HG02588 (cell line): ENCODE results near the gene PLPP3.

ENCODE experiments used
- ATAC-seq: cut with Tn5 transposase; IDR thresholded peaks from one replicate; pipeline ENCODE4 v1.9.1; 2021; ENCODE audit warnings: mild to moderate bottlenecking, moderate library complexity; ENCODE audit not compliant: unreplicated experiment

Gene PLPP3

DNA sequence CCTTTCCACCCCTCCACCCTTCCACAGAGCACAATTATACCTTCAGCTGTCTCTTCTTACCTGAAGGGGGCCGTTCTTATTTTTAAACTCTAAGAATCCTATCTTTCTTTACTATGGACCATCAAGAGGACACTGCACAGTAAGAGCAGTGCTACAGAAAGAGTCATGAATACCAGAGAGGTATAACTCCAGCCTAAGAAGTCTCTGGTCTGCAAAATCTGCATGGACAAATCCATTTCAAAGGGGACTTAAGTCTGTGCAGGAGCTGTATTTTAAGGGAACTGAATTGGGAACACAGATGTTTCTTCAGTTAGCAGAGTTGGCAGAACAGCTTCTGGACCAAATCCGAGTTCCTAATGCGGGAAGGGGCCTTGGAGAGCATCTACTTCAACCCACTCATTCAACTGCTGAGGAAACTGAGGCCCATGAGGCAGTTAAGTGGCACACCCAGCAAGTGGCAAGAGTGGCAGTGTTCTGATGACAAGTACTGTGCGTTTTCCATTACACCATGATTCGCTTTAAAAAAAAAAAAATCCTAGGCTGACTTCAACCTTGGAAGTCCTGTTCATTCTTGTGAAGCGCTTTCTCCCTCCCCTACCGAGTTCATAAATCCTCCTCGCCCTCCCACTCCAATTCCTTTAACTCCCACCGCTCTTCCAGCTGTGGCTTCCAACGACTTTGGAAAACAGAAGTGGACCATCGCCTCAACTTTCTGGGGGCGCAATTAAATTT lies 1.8 kb downstream of the PLPP3 start:
- ATAC-seq, result no peak

DNA sequence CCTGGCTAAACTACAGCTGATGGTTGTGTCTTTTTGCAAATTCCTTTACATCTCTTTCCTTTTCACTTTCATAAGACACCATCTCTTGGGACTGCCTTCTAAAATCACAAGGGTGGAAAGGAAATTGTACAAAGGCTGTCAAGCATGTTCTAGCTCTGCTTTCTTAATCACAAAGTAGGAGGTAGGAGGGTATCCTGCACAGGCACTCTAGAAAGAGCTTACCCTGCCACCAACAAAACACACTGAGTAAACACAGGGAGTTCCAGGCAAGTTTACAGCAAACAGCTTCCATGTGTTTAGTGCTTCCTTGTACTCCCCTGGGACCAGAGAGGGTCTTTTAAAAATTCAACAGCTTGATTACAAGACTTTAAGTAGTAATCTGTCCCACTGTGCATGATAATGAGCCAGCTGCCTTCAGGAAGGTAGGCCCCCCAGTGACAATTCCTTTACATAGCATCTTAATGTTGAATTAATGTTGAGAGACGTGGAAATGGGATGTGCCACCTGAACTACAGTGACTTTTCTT lies 2.4 kb downstream of the PLPP3 start:
- ATAC-seq, result no peak

DNA sequence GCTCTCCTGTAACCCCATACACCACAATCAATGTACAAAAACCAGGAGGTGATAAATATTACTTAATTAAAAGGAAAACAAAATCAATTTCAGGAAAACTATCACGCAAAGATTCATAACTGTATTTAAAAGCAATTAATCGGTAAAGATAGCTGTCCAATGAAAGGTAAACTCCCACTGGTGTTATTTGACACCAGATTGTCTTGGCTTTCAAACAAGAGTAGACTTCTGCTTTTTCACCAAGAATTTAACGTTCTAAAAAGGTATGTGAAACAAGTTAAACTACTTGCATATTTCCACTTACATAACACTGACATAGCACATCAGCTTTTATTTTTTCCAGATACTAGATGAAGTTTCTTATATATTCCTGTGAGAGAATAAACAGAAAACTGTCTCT lies 3.5 kb downstream of the PLPP3 start:
- no peak for ATAC-seq

DNA sequence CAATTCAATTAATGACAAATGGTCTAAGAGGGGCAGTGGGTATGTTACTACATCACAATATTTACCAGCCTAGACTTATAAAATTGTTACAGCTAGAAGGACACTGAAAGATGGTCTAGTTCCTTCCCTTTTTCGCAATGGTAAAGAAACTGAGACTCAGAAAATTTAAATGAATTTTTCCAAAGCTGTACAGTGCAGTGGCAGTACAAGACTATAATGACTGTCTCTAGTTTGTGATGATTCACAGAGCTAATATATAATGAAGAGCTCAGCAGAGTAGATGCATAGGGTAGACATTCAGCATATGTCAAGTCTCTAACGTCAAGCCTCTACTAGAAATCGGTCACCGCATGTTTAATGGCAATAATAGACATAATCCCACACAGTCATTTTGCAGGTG lies 4.6 kb downstream of the PLPP3 start:
- no peak for ATAC-seq

DNA sequence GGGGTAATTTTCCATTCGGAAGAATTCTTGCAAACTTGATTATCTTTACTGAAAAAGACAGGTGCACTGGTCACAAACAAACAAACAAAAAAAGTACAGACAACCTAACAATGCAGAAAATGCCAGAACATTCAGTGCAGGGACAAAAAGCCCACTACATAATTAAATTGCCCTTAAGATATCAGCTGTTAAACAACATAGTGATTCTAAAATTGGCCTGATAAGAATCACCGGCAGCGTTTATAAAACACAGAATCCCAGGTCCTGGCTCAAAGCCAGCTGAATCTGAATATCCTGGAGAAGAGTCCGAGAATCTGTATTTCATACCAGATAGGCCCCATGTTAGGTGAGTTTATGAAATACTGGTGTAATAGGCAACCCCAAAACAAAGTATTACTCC lies 6.1 kb downstream of the PLPP3 start:
- ATAC-seq, result no peak

DNA sequence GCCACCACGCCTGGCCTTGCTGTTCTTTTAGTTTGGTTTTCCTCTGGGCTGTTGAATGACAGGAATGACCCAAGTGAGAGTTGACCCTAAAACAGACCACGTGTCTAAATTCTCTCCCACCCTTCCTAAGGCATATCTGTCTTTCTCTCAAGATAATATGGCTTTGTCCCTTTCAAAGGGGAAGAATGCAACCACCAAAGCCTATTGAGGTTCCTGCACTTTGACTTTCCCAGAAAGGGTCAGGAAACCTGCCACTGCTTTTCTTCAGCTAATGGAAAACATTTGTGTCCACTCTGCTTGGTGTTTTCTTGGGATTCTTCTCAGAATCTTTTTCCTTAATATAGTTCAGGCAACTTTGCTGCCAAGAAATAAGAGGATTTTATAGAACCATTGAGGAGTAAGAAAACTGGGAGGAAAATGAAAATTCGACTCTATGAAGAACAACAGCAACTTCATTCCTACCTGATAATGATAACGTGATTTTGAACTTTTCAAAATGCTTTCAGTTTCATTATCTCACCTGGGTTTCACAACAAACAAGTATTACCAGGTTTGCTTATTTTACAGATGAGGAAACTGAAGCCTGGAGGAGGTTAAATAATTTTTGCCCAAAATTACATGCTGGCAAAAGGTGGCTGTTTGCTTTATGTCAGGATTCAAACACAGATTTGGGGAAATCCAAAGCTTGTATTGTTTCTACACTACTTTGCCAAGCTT lies 6.9 kb downstream of the PLPP3 start:
- ATAC-seq, result no peak

DNA sequence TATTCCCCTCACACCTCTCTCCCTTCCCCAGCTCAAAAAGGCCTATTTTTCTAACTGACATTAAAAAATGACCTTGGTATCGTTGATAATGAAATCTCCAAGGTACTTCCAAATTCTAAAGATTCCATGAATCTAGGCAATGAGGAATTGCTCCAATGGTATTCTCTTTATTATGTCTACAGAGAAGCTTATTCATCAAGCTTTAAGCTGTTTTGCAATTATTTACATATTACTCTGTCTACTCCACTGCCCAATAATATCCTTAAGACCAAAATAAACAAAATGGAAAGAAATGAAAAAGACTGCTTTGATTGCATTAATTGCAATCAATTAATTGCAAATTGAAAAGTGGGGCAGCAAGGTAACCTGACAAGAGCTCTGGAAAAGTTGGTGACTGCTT lies 7.9 kb downstream of the PLPP3 start:
- no peak for ATAC-seq

DNA sequence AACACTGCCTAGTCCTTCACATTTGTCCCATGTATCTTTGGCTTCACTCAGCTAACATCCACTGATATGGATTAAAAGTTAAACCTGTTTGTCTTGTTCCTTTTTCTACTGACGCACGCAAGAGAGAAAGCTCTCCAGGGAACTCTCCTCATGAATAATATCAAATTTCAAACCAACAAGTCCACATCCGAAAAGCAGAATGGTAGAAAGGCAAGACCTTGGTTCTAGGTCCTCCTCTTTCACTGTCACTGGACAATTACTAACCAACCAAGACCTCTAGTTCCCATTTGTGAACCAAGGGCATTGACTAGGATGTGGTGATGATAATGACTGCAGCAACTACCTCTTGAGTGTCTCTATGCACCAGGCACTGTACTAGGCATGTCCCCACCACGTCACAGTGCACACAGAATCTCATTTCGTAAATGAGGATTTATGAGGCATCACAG lies 8.4 kb downstream of the PLPP3 start:
- ATAC-seq, result no peak

DNA sequence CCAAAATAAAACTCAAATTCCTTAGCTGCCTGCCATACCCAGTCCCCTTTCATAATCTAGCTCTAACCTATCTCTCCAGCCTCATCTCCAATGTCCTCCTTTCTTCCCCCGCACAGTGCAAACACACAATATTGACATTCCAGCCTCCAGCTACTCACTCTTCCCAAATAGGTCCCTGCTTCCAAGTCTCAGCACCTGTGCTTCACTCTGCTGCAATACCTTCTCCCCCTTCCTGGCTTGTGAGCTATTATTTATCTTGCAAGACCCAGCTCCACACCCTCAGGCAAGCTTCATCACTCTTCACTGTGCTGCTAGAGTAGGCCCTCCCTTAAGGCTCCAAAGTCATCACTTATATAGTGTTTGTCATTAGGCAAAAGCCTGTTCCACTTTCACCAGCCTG lies 9.7 kb downstream of the PLPP3 start:
- ATAC-seq, result no peak

DNA sequence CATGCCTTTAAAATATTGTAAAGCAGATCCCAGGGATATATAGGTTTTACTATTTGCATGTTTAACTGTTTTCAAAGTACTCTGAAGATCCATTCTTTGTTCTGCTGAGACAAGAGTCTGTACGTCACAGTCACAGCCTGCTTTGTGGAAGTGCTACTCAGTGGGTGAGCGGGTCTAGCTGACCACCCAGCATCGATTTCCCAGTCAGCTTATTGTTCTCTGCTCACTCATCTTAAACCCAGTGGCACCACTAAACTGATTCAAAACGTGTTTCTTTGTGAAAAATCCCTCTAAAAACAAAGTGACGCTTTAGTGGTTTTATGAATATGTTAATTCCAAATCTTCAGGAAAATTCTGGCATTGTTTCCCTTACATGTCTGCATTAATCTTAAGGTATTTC lies 12.4 kb downstream of the PLPP3 start:
- no peak for ATAC-seq

DNA sequence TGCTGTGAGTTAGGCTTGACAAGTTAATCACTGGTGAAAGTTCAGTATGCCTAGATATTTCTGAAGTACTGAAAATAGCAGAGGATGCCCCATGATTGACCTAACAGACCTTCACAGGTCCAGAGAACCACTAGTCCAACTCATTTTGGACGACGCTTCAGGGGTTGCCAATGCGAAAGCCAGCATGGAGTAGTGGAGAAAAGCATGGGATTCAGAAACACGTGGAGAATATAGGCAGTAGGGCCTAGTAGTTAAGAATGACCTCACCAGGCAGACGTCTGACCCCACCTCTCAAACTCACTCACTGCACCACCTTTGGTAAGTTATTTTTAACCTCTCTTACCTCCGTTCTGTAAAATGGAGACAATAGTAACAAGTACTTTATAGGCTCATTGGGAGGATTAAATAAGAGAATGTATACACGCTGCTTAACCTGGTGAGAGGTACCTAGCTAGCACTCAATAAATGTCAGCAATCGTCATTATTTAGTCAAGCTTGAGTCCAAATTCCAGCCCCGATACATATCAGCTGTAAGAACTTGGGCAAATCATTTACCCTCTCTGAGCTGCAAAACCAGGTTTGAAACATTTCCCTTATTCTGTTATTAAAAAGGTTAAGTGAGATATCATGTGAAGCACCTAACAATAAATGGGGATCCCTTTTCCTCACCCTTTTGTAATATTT lies 13.2 kb downstream of the PLPP3 start:
- ATAC-seq, result no peak

DNA sequence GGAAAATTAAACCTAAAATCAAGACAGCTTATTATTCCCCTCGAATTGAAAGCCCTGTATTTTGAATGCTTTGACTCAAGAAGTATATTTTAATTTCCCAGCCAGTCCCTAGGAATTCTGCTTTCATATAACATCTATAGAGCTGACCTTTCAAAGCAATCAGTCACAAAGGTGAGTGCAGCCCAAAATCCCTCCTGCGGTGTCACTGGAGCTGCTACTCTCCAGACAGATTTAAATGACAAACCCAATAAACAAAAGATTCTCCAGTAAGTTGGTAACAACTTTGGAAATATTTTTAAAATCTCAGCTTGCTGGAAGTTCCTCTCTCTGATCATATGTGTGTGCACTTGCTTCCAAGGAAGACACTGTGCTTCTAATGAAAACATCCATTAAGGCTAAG lies 14.7 kb downstream of the PLPP3 start:
- no peak for ATAC-seq

DNA sequence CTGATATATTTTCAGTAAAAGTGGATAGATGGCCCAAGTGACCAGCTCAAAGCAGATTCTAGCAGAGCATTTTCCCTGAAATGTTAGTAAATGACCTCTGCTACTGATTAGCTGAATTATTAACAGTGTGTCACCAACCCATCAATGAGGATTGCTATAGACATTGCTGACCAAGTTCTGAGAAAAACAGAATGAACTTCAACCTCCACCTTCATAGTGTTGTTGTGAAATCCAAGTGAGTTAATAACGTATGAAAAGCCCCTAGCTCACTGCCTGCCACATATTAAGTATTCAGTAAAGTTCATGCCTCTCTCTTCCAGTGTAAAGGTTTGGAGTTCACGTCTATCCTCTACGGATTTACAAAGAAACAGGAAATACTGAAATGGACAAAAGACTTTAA lies 15.8 kb downstream of the PLPP3 start:
- no peak for ATAC-seq

DNA sequence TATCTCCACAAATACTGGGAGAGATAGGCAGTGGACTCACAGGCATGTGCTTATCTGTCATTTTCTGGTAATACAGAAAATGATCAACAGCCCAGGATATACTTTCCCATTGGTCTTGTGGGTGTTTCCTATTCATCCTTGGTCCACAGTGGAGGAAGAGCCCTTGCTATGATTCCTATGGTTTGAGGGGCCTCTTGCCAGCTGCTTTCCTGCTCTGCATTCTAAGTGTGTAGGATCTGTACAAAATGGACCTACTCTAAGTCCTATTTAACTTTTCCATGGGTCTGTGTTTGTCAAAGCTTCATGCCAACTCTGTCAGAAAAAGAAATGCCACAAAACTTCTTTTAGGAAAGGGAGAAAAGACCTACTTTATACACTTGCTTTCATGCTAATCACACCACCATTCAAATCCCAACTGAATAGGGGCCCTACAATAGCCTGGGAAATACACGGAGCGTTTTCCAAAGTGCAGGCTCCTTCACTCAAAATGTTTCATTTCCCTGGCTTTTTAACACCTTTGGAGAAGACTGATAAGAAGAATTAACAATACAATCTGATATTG lies 16.4 kb downstream of the PLPP3 start:
- no peak for ATAC-seq

DNA sequence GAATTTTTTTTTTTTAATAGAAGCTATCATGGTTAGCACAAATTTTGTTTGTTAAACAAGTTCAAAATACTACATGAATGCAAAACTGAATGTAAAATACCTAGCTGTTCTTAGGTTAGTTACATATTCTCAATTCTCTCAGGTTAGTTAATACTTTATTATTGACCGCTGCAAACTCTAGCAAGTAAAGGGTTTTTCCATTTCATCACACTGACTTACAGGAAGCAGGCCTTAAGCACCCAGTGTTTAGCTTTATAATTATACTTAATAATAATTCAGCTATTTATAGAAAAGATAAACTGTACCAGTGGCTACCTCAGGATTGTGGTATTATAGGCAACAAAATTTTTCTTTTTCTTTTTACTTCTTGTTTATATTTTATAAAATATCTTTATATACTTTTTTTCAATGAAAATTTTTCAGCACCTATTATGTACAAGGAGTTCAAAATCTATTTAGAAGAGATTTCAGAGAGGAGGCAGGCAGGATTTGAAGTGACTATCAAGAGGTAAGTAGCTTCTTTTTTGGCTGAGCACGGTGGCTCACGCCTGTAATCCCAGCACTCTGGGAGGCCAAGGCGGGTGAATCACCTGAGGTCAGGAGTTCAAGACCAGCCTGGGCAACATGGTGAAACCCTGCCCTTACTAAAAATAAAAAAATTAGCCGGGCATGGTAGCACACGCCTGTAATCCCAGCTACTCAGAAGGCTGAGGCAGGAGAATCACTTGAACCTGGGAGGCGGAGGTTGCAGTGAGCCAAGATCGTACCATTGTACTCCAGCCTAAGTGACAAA lies 17.9 kb downstream of the PLPP3 start:
- ATAC-seq, result no peak

DNA sequence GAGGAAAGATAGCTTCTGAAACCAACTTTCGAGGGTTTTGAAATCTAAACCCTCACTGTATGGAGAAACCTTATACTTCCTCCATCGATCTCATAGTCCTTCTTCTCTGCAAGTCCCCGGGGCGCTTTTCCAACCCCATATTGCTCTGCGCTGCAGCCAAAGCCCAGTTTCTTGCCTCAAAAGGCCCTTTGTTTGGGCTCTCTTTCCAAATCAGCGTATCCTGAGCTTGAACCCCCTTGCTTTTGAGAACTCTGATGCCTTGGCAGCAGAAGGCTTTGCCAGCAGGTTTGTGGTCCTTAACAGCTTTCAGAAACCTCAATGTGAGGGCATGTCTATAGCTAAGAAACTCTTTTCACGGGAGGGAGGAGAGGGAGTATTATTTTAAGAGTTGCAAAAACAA lies 21.6 kb downstream of the PLPP3 start:
- no peak for ATAC-seq

DNA sequence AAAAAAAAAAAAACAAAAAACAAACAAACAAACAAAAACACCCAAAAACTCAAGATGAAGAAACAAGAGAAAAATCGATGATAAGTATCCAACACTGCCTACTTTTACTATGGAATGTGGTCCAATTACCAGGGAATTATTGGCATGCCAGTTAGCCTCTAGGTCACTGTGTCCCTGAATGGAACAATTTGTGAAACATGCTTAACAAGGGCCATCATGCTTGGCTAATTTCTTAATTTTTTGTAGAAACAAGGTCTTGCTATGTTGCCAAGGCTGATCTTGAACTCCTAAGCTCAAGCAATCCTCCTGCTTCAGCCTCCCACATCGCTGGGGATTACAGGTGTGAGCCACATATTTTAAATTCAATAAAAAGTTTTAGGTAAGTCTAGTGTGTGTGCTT lies 23.9 kb downstream of the PLPP3 start:
- ATAC-seq, result no peak

DNA sequence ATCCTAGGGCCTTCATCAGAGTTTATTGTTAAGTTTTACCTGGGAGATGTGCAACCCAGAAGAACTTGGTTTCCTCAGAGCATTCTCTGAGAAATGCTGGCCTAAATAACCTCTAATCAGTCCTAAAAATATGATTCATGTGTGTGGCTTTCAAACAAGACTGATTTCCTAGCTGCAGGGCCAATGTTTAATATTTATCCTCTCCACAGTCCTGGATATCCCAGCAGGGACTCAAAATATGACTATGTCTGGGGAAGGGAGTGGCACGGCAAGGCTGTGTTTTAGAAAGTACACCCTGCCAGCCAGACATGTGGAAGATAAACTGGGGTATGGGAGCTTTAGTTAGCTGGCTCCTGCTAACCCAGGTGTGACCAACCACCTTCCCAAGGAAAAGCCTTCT lies 26.3 kb downstream of the PLPP3 start:
- no peak for ATAC-seq

DNA sequence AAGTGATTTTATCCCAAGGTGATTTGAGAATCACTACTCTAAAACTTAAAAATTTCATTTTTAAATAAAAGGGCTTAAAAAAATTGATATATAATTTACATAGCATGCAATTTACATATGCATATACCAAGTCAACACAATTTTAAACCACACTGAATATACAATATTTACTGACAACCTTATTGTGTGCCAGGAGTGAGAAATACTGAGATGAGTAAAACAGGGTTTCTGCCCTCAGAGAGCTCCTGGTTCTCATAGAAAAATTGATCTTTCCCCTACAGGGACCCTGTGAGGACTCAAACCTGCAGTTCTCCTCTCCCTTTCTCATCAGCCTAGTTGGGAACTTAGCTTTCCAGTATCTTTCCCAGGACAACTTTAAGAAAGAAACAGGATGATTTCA lies 27.0 kb downstream of the PLPP3 start:
- no peak for ATAC-seq

DNA sequence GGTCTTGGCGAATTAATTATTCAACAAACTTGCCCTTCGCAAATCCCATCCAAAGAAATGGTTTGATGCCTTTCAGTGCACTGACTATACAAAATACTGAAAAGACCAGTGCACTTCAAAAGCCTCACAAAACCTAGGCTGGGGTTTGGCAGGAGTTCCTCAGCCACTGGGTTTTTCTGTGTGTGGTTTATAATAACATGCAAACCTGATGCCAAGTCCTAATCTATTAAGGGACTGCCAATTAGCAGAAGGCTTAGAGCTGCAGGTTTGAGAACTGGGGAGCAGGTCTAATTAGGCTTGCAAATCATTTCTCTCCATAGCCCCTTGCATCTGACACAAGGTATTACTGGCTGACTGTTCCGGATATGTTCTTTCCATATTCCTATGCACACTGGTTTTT lies 27.7 kb downstream of the PLPP3 start:
- ATAC-seq, result no peak

DNA sequence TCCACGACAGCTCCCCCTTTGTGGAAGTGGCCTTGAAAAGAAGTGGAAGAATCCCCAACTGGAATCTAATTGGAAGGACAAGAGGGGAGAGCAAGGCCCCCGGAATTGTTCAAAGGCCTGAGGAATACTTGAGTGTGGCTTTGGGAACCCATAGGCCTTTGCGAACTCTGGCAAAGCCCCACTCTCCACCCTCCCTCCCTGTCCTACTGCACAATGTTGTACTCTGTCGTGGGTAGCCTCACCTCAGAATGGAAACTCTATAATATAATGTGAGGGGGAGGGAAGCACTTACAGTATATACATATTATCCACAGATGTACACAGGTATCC lies 28.5 kb downstream of the PLPP3 start:
- ATAC-seq, result no peak
